Keratinocyte (primary cell): Measurements from ENCODE around the gene RFX3. TPM values are rescaled to one million over a fixed set of nuclear protein-coding genes. Genes with fewer than 3 reads are reported as not detected.

Experiments
- DNase-seq: peaks from one replicate; pipeline ENCODE4 v3.0.0-alpha.2; 2011; ENCODE audit warnings: low read depth, missing footprints, low spot score
- FAIRE-seq: peaks from 2 replicates; lab custom pipeline; 2011; peaks lifted over from hg19 to GRCh38; lab: Jason Lieb, UNC
- H2AFZ ChIP-seq: 2 replicates; pipeline ENCODE4 v1.6.0; 2012; ENCODE audit warnings: low read length, control low read depth, inconsistent platforms; ENCODE audit not compliant: control insufficient read depth
- H3K27ac ChIP-seq: 2 replicates; pipeline ENCODE4 v1.5.1; 2011; ENCODE audit warnings: low read length; ENCODE audit not compliant: control insufficient read depth, insufficient read depth
- H3K27me3 ChIP-seq: 3 replicates; pipeline ENCODE4 v1.6.0; 2011; ENCODE audit warnings: low read length; ENCODE audit not compliant: control insufficient read depth, insufficient read depth; ENCODE audit errors: extremely low read depth
- H3K36me3 ChIP-seq, 2 experiments: 2 replicates in 1 of 2; 3 replicates in 1 of 2; pipeline ENCODE4 v1.5.1; 2011; ENCODE audit warnings: low read length in 2 of 2, mild to moderate bottlenecking in 1 of 2; ENCODE audit not compliant: control insufficient read depth in 2 of 2, insufficient read depth in 2 of 2; ENCODE audit errors: extremely low read depth in 1 of 2
- H3K4me1 ChIP-seq: 3 replicates; pipeline ENCODE4 v1.5.1; 2011; ENCODE audit warnings: low read length; ENCODE audit not compliant: control insufficient read depth, insufficient read depth; ENCODE audit errors: extremely low read depth
- H3K4me2 ChIP-seq: 3 replicates; pipeline ENCODE4 v1.6.0; 2011; ENCODE audit warnings: low read depth, low read length; ENCODE audit not compliant: control insufficient read depth, insufficient read depth; ENCODE audit errors: extremely low read depth
- H3K4me3 ChIP-seq, 3 experiments: fragments of 200-600 bp in 1 of 3; sonication (generic) in 1 of 3; 2 replicates in 2 of 3; 3 replicates in 1 of 3; pipeline ENCODE4 v1.5.1; 2011 to 2016; ENCODE audit warnings: low read length in 3 of 3, mild to moderate bottlenecking in 3 of 3, control low read depth in 2 of 3, inconsistent platforms in 1 of 3, low read depth in 1 of 3, mixed read lengths in 1 of 3, mixed run types in 1 of 3, moderate library complexity in 1 of 3; ENCODE audit not compliant: control insufficient read depth in 2 of 3, insufficient read depth in 2 of 3; ENCODE audit errors: extremely low read depth in 1 of 3
- H3K79me2 ChIP-seq: 2 replicates; pipeline ENCODE4 v1.6.0; 2012; ENCODE audit warnings: low read length; ENCODE audit not compliant: control insufficient read depth, insufficient read depth
- H3K9ac ChIP-seq: 3 replicates; pipeline ENCODE4 v1.6.0; 2011; ENCODE audit warnings: low read length; ENCODE audit not compliant: control insufficient read depth, insufficient read depth; ENCODE audit errors: extremely low read depth
- H3K9me1 ChIP-seq: 3 replicates; pipeline ENCODE4 v1.6.0; 2011; ENCODE audit warnings: low read length; ENCODE audit not compliant: control insufficient read depth, insufficient read depth; ENCODE audit errors: extremely low read depth
- H3K9me3 ChIP-seq: 2 replicates; pipeline ENCODE4 v1.5.1; 2012; ENCODE audit warnings: low read depth, low read length; ENCODE audit not compliant: control insufficient read depth
- H4K20me1 ChIP-seq: 3 replicates; pipeline ENCODE4 v1.6.0; 2011; ENCODE audit warnings: low read length; ENCODE audit not compliant: control insufficient read depth, insufficient read depth; ENCODE audit errors: extremely low read depth
- EZH2 ChIP-seq: IDR thresholded peaks from one replicate; pipeline ENCODE4 v1.6.1; 2012; ENCODE audit warnings: inconsistent platforms, mild to moderate bottlenecking, low read length, moderate library complexity
- dilution Hi-C: fragments of 300-500 bp; cut with MboI; formaldehyde crosslinking; loops from one replicate; pipeline ENCODE4 v1.7.0; 2020; ENCODE audit warnings: low sequenced_read_pairs; ENCODE audit not compliant: extremely low pct_ligation_motif_present
- polyA plus RNA-seq, 5 experiments: library from polyadenylated mRNA; depleted of rRNA in 3 of 5; stranded (reverse) in 3 of 5; stranded (forward) in 1 of 5; unstranded in 1 of 5; fragments of >200 nt; gene quantifications; 1 replicate in 1 of 5; 2 replicates in 3 of 5; 3 replicates in 1 of 5; pipeline versions ENCODE4 v1.2.1 to v1.2.3, GENCODE V29; 2011 to 2012; ENCODE audit warnings: missing spikeins in 2 of 5, low read depth in 1 of 5, low replicate concordance in 1 of 5
- TF ChIP-seq, protein P1 (sequence below), 3 experiments: IDR thresholded peaks in 1 of 3; conservative IDR thresholded peaks in 1 of 3; optimal IDR thresholded peaks in 1 of 3; 2 replicates in 2 of 3; 3 replicates in 1 of 3; pipeline versions ENCODE3 to v1.5.1; 2011; ENCODE audit warnings: low read length in 3 of 3, mild to moderate bottlenecking in 3 of 3, moderate library complexity in 2 of 3, control low read depth in 1 of 3, inconsistent platforms in 1 of 3; ENCODE audit not compliant: insufficient read depth in 2 of 3; ENCODE audit errors: extremely low read depth in 1 of 3

Gene RFX3
- polyA plus RNA-seq, 1 donor (not counting 4 experiments of a cell fraction or from before 2014, with no cell fraction given), result 1.8 TPM

DNA sequence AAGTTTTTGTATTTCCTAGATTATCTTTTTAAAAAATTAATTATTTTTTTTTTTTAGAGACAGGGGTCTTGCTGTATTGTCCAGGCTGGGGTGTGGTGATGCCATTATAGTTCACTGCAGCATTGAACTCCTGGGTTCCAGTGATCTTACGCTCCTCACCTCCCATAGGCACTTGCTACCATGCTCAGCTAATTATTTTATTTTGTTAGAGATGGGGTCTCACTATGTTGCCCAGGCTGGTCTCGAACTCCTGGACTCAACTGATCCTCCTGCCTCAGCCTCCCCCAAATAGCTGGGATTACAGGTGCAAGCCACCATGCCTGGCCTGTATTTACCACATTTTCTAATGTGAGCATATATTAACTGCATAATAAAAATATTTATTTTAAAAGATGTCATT is 274.5 kb downstream of the RFX3 start:
- dilution Hi-C loops, result no loop called here
- H3K4me2 ChIP-seq, result no peak overlapping the region
- no peaks in the 10 kb centered on the region for H3K4me1 ChIP-seq
- H3K79me2 ChIP-seq, result no peaks in the 10 kb centered on the region
- no peaks in the 10 kb centered on the region for H3K9me1 ChIP-seq
- no peak overlapping the region for H2AFZ ChIP-seq
- H3K27ac ChIP-seq, result no peak overlapping the region
- H3K4me3 ChIP-seq, result no peak overlapping the region
- no peaks in the 10 kb centered on the region for H3K36me3 ChIP-seq
- no peaks in the 10 kb centered on the region for H4K20me1 ChIP-seq
- no peak overlapping the region for H3K9ac ChIP-seq
- TF ChIP-seq, protein P1, sequence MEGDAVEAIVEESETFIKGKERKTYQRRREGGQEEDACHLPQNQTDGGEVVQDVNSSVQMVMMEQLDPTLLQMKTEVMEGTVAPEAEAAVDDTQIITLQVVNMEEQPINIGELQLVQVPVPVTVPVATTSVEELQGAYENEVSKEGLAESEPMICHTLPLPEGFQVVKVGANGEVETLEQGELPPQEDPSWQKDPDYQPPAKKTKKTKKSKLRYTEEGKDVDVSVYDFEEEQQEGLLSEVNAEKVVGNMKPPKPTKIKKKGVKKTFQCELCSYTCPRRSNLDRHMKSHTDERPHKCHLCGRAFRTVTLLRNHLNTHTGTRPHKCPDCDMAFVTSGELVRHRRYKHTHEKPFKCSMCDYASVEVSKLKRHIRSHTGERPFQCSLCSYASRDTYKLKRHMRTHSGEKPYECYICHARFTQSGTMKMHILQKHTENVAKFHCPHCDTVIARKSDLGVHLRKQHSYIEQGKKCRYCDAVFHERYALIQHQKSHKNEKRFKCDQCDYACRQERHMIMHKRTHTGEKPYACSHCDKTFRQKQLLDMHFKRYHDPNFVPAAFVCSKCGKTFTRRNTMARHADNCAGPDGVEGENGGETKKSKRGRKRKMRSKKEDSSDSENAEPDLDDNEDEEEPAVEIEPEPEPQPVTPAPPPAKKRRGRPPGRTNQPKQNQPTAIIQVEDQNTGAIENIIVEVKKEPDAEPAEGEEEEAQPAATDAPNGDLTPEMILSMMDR (optimal IDR thresholded peaks at IDR 0.05 in 1 of 3, IDR thresholded peaks at IDR 0.05 in 1 of 3, conservative IDR thresholded peaks at IDR 0.05 in 1 of 3; ENCODE audit: extremely low read depth in 1 of 3, insufficient read depth in 2 of 3, low read length in 3 of 3), result no peak
- no peak for TF ChIP-seq EZH2
- FAIRE-seq (no peak), DNase-seq (no peak)
- no peaks in the 10 kb centered on the region for H3K9me3 ChIP-seq
- no peaks in the 10 kb centered on the region for H3K27me3 ChIP-seq

DNA sequence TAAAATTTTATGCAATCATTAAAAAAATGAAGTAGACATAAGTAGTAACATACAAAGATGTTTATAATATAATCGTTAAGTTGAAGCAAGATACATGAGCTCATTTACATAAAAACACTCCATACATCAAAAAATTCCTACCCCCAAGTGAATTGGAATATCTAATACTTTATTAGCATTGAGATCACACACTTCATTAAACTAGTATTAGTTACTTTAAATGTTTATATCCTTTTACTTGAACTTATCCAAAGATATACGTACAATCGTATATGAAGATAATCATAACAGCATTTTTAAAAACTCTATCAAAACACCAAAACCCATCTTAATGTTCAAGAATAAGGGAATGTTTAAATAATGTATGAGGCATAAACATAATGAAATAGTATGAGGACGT is 275.1 kb downstream of the RFX3 start:
- no peak overlapping the region for H3K4me2 ChIP-seq
- no peaks in the 10 kb centered on the region for H3K27me3 ChIP-seq
- no peaks in the 10 kb centered on the region for H4K20me1 ChIP-seq
- H3K36me3 ChIP-seq, result no peaks in the 10 kb centered on the region
- no peak overlapping the region for H3K27ac ChIP-seq
- TF ChIP-seq EZH2, result no peak
- TF ChIP-seq, protein P1 (optimal IDR thresholded peaks at IDR 0.05 in 1 of 3, IDR thresholded peaks at IDR 0.05 in 1 of 3, conservative IDR thresholded peaks at IDR 0.05 in 1 of 3; ENCODE audit: extremely low read depth in 1 of 3, insufficient read depth in 2 of 3, low read length in 3 of 3), result no peak
- no peaks in the 10 kb centered on the region for H3K9me1 ChIP-seq
- dilution Hi-C loops, result no loop called here
- no peaks in the 10 kb centered on the region for H3K9me3 ChIP-seq
- DNase-seq (no peak), FAIRE-seq (no peak)
- H3K79me2 ChIP-seq, result no peaks in the 10 kb centered on the region
- H3K4me3 ChIP-seq, result no peak overlapping the region
- H3K4me1 ChIP-seq, result no peaks in the 10 kb centered on the region
- no peak overlapping the region for H3K9ac ChIP-seq
- H2AFZ ChIP-seq, result no peak overlapping the region
